ENCODE measurements around the gene TSC22D3. TPM values are rescaled to one million over a fixed set of nuclear protein-coding genes. Genes with fewer than 3 reads are reported as not detected.
"Not testable (repeated sequence)": the region's sequence is repeated elsewhere in the genome, so short reads cannot be mapped to it uniquely, and the experiment has no call there.

Gene TSC22D3
- total RNA-seq, 1 experiment from 2014 or later, result not detected

- no peak for DNase-seq (ENCODE audit: low spot score)
- in situ Hi-C loops (cut with HindIII; ENCODE audit: low sequenced_read_pairs), result no loop called here
Observed at GRCh38 chrX:107699616-107700015, 76.0 kb downstream of the TSC22D3 start.

- DNase-seq (ENCODE audit: low spot score), result no peak
- in situ Hi-C loops (cut with HindIII; ENCODE audit: low sequenced_read_pairs), result no loop called here
Observed at GRCh38 chrX:107691024-107691448, 84.6 kb downstream of the TSC22D3 start.

DNA sequence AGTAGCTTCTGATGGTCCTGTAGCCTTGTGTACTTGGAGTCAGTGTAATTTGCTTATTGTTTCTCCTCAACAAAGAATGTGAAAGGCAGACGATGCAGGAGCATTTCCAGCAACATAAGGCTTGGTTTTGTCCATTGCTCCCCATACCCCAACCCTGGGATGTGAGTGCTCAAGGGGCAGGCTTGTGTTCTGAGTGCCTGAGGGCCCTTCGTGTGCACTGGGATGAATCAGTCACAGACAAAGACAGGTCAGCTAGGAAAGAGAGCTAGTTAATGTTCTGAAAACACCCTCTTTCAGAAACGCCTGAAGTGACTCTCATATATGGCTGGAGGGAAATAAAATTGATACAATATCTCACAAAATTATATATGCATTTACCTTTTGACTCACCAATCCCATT is 88.1 kb downstream of the TSC22D3 start:
- in situ Hi-C loops (cut with HindIII; ENCODE audit: low sequenced_read_pairs), result no loop called here

GRCh38 chrX:107686792-107687191 is 88.8 kb downstream of the TSC22D3 start:
- no peak for DNase-seq (ENCODE audit: low spot score)
- in situ Hi-C loops (cut with HindIII; ENCODE audit: low sequenced_read_pairs), result no loop called here

More for the DNA sequence above, 88.1 kb downstream of the TSC22D3 start:
- DNase-seq (ENCODE audit: low spot score), result no peak

DNA sequence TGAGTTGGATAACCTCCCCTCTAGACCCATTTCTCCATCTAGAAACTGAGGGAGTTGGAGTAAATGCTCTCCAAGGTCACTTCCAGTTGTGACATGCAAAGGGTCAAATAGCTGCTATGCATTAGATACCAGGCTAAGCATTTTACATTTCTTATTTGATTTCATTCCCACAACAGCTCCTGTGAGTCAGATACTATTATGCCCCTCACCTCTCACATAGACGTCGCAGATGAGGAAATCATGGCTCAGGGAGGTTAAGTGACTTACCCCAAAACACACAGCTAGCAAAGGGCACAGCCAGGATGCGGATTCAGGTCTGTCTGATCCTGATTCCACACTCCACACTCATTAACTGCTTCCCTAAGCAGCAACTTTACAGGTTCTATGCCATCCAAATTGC is 89.6 kb downstream of the TSC22D3 start:
- in situ Hi-C loops (cut with HindIII; ENCODE audit: low sequenced_read_pairs), result no loop called here
- no peak for DNase-seq (ENCODE audit: low spot score)

- DNase-seq (ENCODE audit: low spot score); in situ Hi-C loops (cut with HindIII; ENCODE audit: low sequenced_read_pairs): not testable (repeated sequence)
Observed at GRCh38 chrX:107685586-107685985, 90.0 kb downstream of the TSC22D3 start.

DNA sequence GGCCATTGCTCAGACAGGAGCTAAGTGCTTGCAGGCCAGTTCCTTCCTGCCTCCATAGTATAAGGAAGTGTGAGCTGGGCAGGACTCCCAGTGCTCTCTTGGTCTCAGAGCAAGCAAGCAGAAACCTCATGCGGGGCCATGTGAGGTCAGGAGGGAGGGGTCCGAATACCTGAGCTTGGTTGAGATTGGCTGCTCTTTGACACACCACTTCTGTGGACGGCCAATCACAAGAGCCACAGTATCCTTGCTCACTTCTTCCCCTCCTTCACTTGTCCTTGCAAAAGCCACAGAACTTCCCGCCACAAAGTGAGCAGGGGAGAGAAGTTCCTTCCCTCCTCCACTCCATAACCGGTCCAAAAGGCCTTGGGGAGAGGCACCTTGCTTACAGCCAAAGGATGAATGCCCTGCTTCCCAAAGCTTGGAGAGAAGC is 90.6 kb downstream of the TSC22D3 start:
- in situ Hi-C loops (cut with HindIII; ENCODE audit: low sequenced_read_pairs), result no loop called here
- peak; percentile 52 for DNase-seq (ENCODE audit: low spot score)

DNA sequence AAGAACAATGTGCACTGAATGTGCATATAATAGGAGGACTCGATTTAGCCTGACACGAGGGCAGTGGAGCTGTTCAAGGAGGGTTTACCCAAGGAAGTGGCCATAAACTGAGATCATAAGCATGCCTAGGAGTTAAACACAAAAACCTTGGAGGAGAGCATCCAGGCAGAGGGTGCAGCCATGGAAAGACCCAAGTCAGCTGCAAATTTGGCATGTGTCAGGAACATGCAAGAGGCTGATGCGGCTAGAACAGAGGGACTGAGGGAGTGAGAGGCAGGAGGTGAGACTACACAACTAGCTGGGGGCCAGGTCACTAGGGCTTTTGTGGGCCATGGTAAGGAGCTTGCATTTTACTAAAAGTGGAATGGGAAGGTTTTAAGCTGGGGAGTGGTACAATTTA is 91.7 kb downstream of the TSC22D3 start:
- no peak for DNase-seq (ENCODE audit: low spot score)
- in situ Hi-C loops (cut with HindIII; ENCODE audit: low sequenced_read_pairs), result no loop called here

DNA sequence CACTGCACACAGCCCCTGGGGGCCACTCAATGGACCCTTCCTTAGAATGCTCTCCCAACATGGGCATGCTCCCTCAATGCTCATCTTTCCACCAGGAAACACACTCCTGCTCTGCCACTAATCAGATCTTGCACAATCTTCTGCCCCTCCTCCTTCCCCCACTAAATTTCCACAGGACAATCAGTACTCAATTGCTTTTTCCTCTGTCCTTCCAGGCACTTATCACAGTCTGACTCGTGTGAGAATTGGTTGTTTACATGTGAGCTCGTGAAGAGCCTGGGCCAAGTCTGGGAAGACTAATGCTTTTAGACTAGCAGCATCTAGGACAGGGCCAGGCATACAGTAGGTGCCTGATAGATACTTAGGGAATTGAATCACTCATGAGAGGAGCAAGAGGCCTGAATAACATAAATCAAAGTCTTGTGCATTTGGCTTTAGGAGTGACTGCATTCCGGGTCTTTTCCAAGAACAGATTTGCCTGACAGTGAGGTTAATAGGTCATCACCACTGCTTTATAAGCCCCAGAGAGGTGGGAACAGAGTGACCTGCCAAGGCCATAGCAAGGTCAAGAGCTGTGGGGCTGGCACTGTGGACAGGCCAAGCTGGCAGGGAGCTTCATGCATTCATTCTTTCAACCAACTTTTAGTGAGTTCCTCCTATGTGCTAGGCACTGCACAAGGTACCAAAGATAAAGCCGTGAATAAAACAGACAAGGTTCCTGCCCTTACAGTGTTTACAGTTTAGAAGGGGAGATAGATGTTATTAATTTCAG is 92.3 kb downstream of the TSC22D3 start:
- peak; percentile 24 for DNase-seq (ENCODE audit: low spot score)
- in situ Hi-C loops (cut with HindIII; ENCODE audit: low sequenced_read_pairs), result no loop called here

DNA sequence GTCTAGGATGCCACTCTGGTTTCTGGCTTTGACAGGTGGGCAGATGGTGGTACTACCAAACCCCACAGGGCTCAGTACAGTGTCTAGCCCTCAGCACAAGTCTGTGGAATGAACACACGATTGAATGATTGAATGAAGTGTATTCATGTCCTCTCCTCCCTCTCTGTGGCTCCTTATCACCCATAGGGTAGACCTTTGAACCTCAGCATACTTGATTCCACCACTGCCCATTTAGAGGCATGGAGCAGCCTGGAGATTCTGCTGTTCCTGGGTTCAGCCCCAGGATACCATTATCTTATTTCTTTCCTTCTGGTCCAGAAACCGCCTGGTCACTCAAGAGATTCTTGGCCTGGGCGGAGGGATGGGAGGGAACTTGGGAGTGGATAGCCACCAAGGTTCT is 93.3 kb downstream of the TSC22D3 start:
- in situ Hi-C loops (cut with HindIII; ENCODE audit: low sequenced_read_pairs), result no loop called here
- no peak for DNase-seq (ENCODE audit: low spot score)

DNA sequence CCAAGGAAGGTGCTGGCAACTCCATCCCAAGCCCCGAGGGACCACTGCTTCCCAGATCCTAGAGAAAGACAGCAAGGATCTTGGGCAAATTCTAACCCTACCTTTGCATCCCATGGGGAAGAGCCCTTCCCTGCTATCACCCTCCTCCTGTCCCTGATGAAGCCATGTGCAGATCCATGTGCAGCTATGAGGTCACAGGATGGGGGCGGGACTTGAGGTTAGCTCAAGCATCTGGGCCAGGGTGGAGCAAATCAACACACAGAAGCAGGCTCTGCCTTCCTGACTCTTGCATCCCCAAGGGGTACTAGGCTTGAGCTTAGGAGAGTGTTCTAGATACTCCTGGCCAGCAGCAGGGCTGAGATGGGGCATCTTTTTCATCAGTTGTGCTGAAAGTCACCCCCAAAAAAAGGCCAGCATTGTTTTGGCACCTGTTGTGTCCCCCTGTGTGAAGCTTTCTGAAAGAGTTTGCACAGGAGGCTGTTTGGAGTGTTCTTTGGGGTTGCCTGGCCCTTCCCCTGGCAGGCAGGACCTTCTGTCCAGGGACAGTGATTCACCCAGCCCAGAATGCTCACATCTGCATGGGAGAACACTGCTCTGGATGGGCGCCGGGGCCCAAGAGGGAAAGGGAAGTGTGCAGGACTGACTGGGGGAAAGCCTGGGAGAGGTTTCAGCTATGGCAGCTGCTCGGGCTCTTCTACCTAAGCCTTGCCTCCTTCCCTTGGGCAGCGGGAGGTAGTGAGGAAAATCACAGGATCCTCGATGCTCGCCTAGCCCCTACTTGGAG is 96.4 kb downstream of the TSC22D3 start:
- no peak for DNase-seq (ENCODE audit: low spot score)
- in situ Hi-C loops (cut with HindIII; ENCODE audit: low sequenced_read_pairs), result no loop called here

GRCh38 chrX:107677909-107678308 is 97.7 kb downstream of the TSC22D3 start:
- no peak for DNase-seq (ENCODE audit: low spot score)
- in situ Hi-C loops (cut with HindIII; ENCODE audit: low sequenced_read_pairs), result no loop called here

DNA sequence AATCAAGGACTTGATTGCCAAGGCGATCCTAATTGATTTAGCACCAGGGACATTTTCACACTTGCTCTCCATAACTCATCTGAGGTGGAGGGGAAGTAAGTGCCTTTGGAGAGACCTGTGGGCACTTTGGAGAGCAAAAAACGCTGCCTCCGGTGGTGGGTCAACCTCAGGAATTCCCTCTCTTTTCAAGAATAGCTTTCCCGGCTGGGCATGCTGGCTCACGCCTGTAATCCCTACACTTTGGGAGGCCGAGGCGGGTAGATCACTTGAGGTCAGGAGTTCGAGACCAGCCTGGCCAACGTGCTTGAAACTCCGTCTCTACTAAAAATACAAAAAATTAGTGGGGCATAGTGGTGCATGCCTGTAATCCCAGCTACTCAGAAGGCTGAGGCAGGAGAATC is 98.1 kb downstream of the TSC22D3 start:
- in situ Hi-C loops (cut with HindIII; ENCODE audit: low sequenced_read_pairs), result no loop called here
- no peak for DNase-seq (ENCODE audit: low spot score)

DNA sequence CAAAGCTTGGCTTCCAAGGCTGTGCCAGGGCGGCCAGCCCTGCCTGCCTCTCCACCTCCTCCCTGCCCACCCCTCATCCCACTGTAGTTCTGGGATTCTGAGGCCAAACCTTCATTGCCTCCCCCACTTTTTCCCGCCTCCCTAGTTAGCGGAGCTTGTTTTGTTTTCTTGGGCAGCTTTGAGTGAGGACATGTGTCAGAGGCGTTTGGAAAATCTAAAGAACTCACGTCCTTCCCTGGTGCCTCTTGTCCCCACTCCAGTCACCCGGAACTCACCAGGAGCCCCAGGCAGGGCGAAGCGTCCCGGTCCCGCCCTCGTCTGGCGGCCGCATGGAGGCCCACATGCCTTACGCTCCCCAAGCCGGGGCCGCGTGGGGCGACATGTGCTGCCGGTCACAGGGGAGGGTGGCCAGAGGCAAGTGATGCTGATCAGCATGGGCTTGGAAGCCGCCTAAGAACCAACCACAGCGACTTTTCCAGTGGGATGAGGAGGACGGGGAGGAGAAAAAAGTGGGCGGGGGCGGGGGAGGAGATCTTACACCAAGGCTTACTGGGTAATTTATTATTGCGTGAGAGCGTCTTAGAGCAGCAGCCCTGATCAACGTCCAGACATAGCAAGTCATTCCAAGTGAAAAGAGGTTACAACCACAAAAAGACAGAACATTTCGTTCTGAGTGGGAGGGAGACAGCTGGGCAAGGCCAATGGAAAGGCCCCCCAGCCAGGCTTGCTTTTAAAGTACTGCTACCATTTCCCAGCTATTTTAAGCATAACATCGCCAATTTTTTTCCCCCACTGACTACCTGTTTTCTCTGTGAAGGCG is 98.8 kb downstream of the TSC22D3 start:
- peak; percentile 58 for DNase-seq (ENCODE audit: low spot score)
- in situ Hi-C loops (cut with HindIII; ENCODE audit: low sequenced_read_pairs), result no loop called here

DNA sequence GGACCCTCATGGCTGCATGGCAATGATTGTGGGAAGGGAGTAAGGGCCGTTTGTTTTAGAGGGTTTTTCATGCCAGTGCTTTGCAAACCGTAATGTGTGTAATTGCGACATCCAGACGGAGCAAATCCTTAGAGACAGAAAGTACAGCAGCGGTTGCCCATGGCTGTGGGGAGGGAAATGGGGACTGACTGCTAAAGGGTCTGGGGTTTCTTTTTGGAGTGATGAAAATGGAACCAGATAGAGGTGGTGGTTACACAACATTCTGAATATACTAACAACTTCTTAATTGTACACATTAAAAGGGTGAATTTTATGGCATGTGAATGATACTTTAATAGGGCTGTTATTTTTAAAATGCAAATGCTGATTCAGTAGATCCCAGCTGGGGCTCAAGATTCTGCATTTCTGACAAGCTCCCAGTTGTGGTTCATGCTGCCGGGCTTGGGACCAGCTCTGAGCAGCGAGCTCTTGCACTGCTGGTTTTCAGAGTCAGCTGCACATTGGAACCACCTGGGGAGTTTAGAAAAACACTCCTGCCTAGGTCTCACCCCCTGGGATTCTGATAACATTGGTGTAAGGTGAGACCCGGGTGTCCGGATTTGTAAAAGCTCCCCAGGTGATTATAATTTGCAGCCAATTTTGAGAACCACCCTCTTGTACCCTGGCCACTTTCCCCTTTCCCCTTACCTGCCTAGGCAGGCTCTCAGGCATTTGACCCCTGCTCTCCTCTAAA is 99.6 kb downstream of the TSC22D3 start:
- in situ Hi-C loops (cut with HindIII; ENCODE audit: low sequenced_read_pairs), result no loop called here
- DNase-seq (ENCODE audit: low spot score), result no peak

DNA sequence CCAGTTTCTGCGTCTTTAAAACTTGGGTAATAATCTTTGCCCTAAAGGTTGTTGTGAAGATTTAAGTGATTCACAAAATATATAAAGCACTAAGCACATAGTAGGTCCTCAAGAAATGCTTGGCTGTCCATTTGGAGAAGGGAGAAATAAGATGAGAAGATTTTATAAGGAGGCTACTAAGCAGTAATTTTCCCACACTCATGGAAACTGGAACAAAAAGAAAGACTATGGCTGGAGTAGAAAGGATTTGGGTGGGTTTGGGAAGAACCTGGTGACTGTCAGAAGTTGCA is 100.3 kb downstream of the TSC22D3 start:
- DNase-seq (ENCODE audit: low spot score), result no peak
- in situ Hi-C loops (cut with HindIII; ENCODE audit: low sequenced_read_pairs), result no loop called here

DNA sequence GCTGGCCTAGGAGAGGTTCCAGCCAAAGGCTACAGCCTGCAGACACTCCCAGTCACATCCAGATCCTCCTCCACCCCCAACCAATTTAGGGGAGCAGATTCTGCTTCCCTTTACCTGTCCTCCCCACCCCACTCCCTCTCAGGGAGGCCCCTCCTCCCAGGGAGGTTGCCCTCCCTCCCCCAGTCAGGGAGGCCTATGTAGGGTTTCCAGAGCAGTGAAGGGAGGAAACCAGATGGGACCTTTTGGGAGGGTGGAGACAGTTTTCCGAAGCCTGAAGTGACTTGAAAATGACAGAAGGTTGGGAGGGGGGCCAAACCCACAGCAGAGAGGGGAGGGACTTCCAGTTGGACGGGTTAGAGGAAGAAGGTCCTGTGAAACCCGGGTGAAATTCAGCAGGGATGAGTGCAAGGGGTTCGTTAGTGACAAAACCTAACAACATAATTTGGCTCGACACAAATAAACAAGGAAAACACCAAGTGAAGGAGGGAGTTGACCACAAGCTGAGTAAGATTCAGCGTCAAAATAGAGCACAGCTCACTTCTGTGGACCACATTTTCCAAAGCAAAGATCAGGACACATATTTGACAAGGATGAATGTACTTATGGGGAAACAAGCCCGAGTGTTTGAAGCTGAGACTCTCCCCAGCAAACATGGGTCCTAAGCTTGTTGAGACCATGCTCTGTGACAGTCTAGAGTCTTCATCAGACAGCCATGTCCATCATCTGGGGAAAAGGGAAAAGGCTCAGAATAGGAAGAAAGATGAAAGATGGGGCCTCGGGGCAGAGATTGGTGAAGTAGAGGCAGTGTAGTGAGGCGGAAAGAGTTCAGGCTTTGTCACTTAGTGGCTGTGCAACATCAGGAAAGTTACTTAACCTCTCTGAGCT is 100.9 kb downstream of the TSC22D3 start:
- DNase-seq (ENCODE audit: low spot score), result peak; percentile 79
- in situ Hi-C loops (cut with HindIII; ENCODE audit: low sequenced_read_pairs), result no loop called here

DNA sequence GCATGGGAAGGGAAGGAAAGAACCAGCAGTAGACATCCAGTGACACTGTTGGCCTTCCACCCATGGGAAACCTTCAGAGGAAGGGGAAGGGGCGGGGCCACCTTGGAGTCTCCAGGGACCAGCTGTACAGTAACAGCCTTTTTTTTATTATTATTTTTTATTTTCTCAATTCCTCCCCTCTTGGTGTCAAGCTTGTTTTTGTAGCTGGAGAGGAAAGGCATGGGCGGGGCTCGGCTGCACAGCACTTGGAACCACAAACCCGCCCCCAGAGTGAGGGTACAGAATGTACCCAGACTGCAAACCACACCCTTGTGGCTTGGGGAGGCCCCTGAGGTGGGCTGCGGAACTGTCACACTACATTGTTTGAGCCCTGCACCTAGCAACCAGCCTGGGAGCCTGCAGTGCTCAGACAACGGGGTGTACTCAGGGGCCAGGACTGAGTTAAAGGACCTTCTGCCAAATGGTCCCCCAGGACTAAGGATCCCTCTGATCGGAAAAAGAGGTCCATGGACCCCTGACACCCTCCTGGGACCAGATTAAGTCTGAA is 101.6 kb downstream of the TSC22D3 start:
- no peak for DNase-seq (ENCODE audit: low spot score)
- in situ Hi-C loops (cut with HindIII; ENCODE audit: low sequenced_read_pairs), result no loop called here
